Measurements from ENCODE around the gene SPTB.

Gene SPTB

DNA sequence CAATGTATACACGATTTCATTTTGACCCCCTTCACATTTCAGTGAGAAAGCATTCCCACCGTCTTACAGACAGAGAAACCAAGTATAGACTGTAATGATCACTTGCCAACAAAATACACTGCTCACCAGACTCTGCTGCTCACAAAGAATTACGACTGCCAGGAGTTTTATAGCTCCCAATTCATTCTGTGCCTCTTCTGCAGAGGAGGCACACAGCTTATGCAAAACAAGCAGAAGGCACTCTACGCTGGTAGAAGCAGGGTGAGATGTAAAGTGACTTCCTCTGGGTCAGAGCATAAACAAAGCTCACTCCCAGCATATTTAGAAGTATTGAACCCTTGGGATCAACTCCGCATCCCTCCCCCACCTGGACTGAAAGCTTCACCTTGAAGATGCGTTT lies 14.6 kb downstream of the SPTB start:
- H3K4me1 ChIP-seq (ENCODE audit: control insufficient read depth in 1 of 2, insufficient read depth in 2 of 2, low read length in 2 of 2) = no peaks in the 10 kb centered on the region
- no peaks in the 10 kb centered on the region for H3K27me3 ChIP-seq (ENCODE audit: low read depth, low read length)
- no peak overlapping the region for H3K27ac ChIP-seq (ENCODE audit: low read length)
- H3K9me3 ChIP-seq (ENCODE audit: control insufficient read depth in 1 of 2, low read length in 2 of 2) = no peaks in the 10 kb centered on the region
- H3K36me3 ChIP-seq (ENCODE audit: control insufficient read depth in 1 of 2, insufficient read depth in 2 of 2, low read length in 2 of 2) = no peaks in the 10 kb centered on the region
- no peak overlapping the region for H3K4me3 ChIP-seq (ENCODE audit: low read depth in 1 of 2, low read length in 2 of 2)

DNA sequence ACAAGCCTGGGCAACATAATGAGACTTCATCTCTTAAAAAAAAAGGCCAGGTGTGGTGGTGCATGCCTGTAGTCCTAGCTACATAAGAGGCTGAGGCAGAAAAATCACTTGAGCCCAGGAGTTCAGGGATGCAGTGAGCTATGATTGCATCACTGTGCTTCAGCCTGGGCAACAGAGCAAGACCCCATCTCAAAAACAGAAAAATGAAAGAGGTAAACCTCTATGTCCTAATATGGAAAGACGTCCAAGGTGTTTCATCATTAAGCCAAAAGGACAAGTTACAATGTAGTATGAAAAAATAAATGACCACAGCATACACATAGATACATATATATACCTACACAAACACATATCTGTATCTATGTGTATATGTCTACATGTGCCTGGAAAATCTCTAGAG lies 15.4 kb downstream of the SPTB start:
- Histone ChIP-seq H3K4me1 (ENCODE audit: control insufficient read depth in 1 of 2, insufficient read depth in 2 of 2, low read length in 2 of 2) (no peaks in the 10 kb centered on the region), H3K36me3 (ENCODE audit: control insufficient read depth in 1 of 2, insufficient read depth in 2 of 2, low read length in 2 of 2) (no peaks in the 10 kb centered on the region), H3K27ac (ENCODE audit: low read length) (no peak overlapping the region), H3K27me3 (ENCODE audit: low read depth, low read length) (no peaks in the 10 kb centered on the region), H3K9me3 (ENCODE audit: control insufficient read depth in 1 of 2, low read length in 2 of 2) (no peaks in the 10 kb centered on the region), H3K4me3 (ENCODE audit: low read depth in 1 of 2, low read length in 2 of 2) (no peak overlapping the region)

DNA sequence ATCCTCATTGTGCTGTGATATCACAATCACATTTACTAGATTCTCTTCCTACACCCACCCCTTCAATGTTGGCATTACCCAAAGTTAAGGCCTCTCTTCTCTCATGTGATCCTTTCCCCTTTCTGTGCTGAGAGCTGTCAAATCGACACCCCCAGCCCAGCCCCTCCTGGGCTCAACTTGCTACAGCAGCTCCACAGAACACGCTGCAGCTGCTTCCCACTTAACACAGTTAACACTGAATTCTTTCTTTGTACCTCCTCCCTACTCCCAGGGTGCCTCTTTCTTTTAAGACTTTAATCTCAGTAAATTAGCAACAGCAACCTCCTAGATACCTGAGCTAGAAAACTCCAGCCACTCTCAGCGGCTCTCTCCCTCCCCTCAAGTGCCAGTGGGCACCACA lies 17.8 kb downstream of the SPTB start:
- no peak overlapping the region for H3K4me3 ChIP-seq (ENCODE audit: low read depth in 1 of 2, low read length in 2 of 2)
- H3K36me3 ChIP-seq (ENCODE audit: control insufficient read depth in 1 of 2, insufficient read depth in 2 of 2, low read length in 2 of 2) = no peaks in the 10 kb centered on the region
- H3K4me1 ChIP-seq (ENCODE audit: control insufficient read depth in 1 of 2, insufficient read depth in 2 of 2, low read length in 2 of 2) = no peaks in the 10 kb centered on the region
- no peak overlapping the region for H3K27ac ChIP-seq (ENCODE audit: low read length)
- H3K9me3 ChIP-seq (ENCODE audit: control insufficient read depth in 1 of 2, low read length in 2 of 2) = no peaks in the 10 kb centered on the region
- H3K27me3 ChIP-seq (ENCODE audit: low read depth, low read length) = no peaks in the 10 kb centered on the region

DNA sequence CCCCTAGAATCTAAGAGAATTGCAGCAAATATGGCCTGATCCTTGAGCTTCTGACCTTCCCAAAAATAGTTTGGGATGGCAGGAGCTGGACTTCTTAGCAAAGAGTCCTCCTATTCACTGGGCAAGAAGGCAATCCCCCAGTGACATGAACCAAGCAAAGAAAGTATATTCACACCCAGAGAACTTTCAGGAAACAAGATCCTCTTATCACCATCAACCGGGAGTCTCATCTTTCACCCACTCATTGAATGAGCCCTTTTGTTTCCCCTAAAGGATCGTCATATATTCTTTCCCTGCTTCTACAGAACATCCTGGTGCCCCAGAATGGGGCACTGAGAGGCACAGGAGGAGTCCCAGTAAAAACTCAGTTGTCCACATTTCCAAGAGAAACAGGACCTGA lies 19.7 kb downstream of the SPTB start:
- H3K4me1 ChIP-seq (ENCODE audit: control insufficient read depth in 1 of 2, insufficient read depth in 2 of 2, low read length in 2 of 2) = no peaks in the 10 kb centered on the region
- no peak overlapping the region for H3K4me3 ChIP-seq (ENCODE audit: low read depth in 1 of 2, low read length in 2 of 2)
- H3K36me3 ChIP-seq (ENCODE audit: control insufficient read depth in 1 of 2, insufficient read depth in 2 of 2, low read length in 2 of 2) = no peaks in the 10 kb centered on the region
- no peaks in the 10 kb centered on the region for H3K27me3 ChIP-seq (ENCODE audit: low read depth, low read length)
- no peaks in the 10 kb centered on the region for H3K9me3 ChIP-seq (ENCODE audit: control insufficient read depth in 1 of 2, low read length in 2 of 2)
- no peak overlapping the region for H3K27ac ChIP-seq (ENCODE audit: low read length)

DNA sequence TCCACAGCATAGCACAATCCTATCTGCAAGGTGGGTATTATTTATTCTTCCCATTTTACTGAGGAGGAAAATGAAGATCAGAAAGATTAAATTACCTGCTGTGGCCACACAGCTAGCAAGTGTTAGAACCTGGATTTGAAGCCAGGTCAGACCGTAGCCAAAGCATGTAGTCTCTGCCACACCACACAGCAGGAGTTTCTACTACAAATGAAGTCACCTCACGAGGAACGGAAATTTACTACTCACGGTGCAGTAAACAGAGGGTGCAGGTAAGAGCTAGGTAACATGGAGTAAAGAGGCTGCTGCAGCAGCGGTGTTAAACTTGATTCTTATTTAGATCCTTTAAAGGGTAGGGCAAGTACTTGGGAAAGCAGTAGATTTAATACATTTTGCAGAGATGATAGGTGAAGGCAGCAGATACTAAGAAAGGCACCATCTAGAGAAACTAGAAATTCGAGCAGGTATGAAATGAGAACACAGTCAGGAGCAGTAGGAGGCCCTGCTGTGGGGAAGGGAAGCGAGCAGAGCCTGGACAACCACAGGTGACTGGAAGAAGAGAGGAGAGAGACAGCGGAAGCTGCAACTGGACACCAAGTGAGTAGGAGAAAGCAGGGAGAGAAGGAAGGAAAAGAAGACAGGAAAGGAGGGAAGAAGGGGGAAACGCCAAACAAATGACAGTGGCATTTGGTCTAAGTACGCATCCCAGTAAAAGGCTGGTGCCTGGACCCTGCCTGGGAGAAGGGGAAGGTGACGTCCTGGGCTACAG lies 21.5 kb downstream of the SPTB start:
- Histone ChIP-seq H3K4me3 (ENCODE audit: low read depth in 1 of 2, low read length in 2 of 2) (no peak overlapping the region), H3K27me3 (ENCODE audit: low read depth, low read length) (no peaks in the 10 kb centered on the region), H3K36me3 (ENCODE audit: control insufficient read depth in 1 of 2, insufficient read depth in 2 of 2, low read length in 2 of 2) (no peaks in the 10 kb centered on the region), H3K27ac (ENCODE audit: low read length) (no peak overlapping the region), H3K4me1 (ENCODE audit: control insufficient read depth in 1 of 2, insufficient read depth in 2 of 2, low read length in 2 of 2) (no peaks in the 10 kb centered on the region), H3K9me3 (ENCODE audit: control insufficient read depth in 1 of 2, low read length in 2 of 2) (no peaks in the 10 kb centered on the region)

DNA sequence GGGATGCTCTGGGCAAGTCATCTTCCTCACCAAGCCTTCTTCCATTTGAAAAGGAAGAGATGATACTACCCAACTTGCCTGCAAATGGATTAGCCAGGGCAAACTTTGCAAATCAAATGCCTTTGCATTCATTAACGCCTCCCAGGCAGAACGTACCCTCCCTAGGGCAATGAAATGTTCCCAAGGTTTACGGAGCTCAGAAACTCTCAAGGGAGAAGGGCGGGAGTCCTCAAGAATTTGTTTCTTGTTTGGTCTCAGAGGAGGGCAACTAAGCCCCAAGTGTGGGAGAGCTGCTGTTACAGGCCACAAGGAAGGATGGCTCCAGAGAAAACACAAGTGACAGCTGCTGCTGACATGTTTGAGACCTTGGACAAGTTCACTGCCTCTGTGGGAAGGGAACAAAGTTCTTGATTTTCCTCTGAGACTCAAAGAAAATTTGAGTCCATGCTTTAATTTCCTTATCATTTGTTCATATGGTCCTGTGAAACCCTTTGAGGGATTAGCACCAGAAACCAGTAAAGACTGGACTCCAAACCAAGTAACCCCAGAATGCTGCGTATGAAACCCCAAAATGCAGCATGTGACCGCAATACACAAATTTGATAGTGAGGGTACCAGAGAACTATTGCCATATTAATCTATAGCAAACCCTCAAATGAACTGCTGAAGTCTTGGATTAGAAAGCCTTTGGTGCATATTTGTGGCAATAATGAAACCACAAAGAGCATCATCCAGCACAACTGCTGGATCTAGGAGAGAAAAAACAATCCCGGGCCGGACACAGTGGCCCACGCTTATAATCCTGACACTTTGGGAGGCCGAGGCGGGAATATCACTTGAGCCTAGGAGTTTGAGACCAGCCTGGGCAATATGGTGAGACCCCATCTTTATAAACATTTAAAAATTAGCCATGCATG lies 22.9 kb downstream of the SPTB start:
- Histone ChIP-seq H3K4me3 (ENCODE audit: low read depth in 1 of 2, low read length in 2 of 2) (no peak overlapping the region), H3K9me3 (ENCODE audit: control insufficient read depth in 1 of 2, low read length in 2 of 2) (no peaks in the 10 kb centered on the region), H3K36me3 (ENCODE audit: control insufficient read depth in 1 of 2, insufficient read depth in 2 of 2, low read length in 2 of 2) (no peaks in the 10 kb centered on the region), H3K27me3 (ENCODE audit: low read depth, low read length) (no peaks in the 10 kb centered on the region), H3K4me1 (ENCODE audit: control insufficient read depth in 1 of 2, insufficient read depth in 2 of 2, low read length in 2 of 2) (no peaks in the 10 kb centered on the region), H3K27ac (ENCODE audit: low read length) (no peak overlapping the region)

DNA sequence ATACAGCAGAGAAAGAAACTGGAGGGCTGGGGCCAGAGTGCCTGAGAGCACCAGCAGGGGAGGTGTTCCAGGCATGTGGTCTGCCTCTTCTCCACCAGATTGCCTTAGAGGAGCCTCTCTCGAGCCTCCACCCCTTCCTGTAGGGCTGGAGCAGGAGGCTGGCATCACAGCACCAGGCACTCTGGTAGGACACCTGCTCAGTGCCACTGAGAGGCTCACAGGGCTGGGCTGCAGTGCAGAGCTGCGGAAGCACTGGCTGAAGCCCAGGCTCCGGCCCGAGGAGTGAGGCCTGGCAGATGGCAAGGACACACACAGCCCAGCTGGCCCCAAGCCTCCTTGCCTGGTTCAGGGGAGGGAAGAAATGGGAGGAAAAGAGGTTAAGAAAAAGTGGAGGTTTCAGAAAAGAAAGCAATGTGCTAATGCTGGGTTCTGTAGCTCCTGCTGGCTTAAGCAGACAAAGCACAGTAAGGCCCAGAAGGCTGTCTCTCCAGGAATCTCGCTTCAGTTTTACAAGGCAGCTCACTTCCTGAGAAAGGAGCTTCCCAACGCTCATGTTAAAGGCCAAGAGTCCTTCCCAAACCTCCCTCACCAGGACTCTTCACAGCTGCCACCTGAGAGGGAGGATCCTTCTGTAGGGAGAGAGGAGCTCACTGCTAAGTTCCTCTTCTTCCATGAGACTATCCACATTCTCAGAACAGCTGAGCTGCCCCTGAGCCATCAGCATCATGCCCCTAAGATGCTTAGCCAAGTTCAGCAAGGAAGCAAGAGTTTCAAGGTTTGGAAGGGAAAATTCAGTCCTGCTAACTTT lies 23.8 kb downstream of the SPTB start:
- Histone ChIP-seq H3K4me3 (ENCODE audit: low read depth in 1 of 2, low read length in 2 of 2) (no peak overlapping the region), H3K9me3 (ENCODE audit: control insufficient read depth in 1 of 2, low read length in 2 of 2) (no peaks in the 10 kb centered on the region), H3K27ac (ENCODE audit: low read length) (no peak overlapping the region), H3K27me3 (ENCODE audit: low read depth, low read length) (no peaks in the 10 kb centered on the region), H3K36me3 (ENCODE audit: control insufficient read depth in 1 of 2, insufficient read depth in 2 of 2, low read length in 2 of 2) (no peaks in the 10 kb centered on the region), H3K4me1 (ENCODE audit: control insufficient read depth in 1 of 2, insufficient read depth in 2 of 2, low read length in 2 of 2) (no peaks in the 10 kb centered on the region)

DNA sequence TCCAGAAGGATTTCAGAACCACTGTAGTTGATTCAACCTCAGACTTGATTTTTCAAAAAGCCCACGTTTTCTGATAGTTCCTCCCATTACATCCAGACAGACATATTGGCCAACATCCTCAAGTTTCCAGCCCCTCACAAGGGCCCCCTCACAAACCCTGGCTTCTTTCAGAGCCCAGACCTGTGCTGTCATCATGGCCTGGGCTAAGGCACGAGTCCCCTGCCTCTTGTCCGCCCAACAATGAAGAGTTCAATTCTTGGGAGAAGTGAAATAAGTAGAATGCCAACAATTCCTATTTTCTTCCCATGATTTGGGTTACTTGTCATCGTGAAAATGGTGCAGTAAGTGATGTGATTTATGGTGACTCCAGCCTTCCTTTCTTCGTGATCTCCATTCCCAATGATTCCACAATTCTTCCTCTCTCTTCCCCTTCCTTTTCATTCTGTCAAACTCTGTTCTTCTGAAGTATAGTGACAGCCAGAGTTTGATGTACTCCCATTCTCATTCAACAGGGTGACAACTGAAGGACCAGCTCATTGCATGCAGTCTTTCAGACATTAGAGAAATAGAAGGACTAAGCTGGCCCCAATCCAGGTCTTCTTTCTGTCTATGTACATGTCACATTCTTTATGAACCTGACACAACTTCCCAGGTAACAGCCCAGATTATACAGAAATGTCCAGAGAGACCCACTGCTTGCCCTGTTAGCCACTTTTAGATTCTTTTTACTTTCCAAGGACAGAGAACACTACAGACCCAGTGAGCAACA lies 29.2 kb downstream of the SPTB start:
- Histone ChIP-seq H3K4me3 (ENCODE audit: low read depth in 1 of 2, low read length in 2 of 2) (no peak overlapping the region), H3K9me3 (ENCODE audit: control insufficient read depth in 1 of 2, low read length in 2 of 2) (no peaks in the 10 kb centered on the region), H3K36me3 (ENCODE audit: control insufficient read depth in 1 of 2, insufficient read depth in 2 of 2, low read length in 2 of 2) (no peaks in the 10 kb centered on the region), H3K27me3 (ENCODE audit: low read depth, low read length) (no peaks in the 10 kb centered on the region), H3K4me1 (ENCODE audit: control insufficient read depth in 1 of 2, insufficient read depth in 2 of 2, low read length in 2 of 2) (no peaks in the 10 kb centered on the region), H3K27ac (ENCODE audit: low read length) (no peak overlapping the region)

DNA sequence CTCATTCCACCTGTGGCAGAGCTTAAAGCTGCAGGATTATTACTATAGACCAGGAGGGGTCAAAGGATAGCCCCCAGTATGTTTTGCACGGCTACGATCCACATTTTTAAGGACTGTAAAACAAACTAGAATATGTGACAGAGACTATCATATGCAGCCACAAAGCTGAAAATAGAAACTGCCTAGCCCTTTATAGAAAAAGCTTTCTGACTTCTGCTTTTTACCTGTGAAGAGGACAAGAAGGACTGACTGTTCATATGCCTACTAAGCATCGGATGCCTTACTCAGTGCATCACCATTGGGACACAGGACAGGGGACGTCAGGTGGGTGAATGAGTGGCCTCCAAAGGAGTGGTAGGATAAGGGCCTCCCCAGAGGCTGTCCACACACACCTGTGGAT lies 29.8 kb downstream of the SPTB start:
- H3K36me3 ChIP-seq (ENCODE audit: control insufficient read depth in 1 of 2, insufficient read depth in 2 of 2, low read length in 2 of 2) = no peaks in the 10 kb centered on the region
- H3K9me3 ChIP-seq (ENCODE audit: control insufficient read depth in 1 of 2, low read length in 2 of 2) = no peaks in the 10 kb centered on the region
- no peak overlapping the region for H3K4me3 ChIP-seq (ENCODE audit: low read depth in 1 of 2, low read length in 2 of 2)
- no peak overlapping the region for H3K27ac ChIP-seq (ENCODE audit: low read length)
- H3K4me1 ChIP-seq (ENCODE audit: control insufficient read depth in 1 of 2, insufficient read depth in 2 of 2, low read length in 2 of 2) = no peaks in the 10 kb centered on the region
- no peaks in the 10 kb centered on the region for H3K27me3 ChIP-seq (ENCODE audit: low read depth, low read length)

DNA sequence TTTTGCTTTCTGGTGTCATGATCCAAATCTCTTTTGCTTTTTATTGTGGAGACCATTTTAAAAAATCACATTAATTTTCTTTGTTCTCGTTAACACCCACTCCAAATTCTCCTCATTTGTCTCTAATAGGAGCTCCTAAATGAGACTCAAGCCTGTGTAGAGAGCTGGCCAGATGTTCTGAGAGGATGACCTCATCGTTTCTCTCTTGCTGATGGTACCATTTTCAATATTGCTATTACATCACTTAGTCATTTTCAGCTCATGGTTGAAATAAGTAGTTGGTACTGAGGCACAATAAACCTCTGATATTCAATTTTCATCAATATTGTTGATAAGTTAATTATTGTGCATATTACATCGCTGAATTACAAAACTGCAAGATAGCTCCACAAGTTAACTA lies 31.5 kb downstream of the SPTB start:
- Histone ChIP-seq H3K4me1 (ENCODE audit: control insufficient read depth in 1 of 2, insufficient read depth in 2 of 2, low read length in 2 of 2) (no peaks in the 10 kb centered on the region), H3K36me3 (ENCODE audit: control insufficient read depth in 1 of 2, insufficient read depth in 2 of 2, low read length in 2 of 2) (no peaks in the 10 kb centered on the region), H3K9me3 (ENCODE audit: control insufficient read depth in 1 of 2, low read length in 2 of 2) (no peaks in the 10 kb centered on the region), H3K4me3 (ENCODE audit: low read depth in 1 of 2, low read length in 2 of 2) (no peak overlapping the region), H3K27me3 (ENCODE audit: low read depth, low read length) (no peaks in the 10 kb centered on the region), H3K27ac (ENCODE audit: low read length) (no peak overlapping the region)

All from muscle layer of duodenum (tissue), 2 donors.